Left lung (tissue), 10 donors: ENCODE data around the gene UQCRQ. TPM values are rescaled to one million over a fixed set of nuclear protein-coding genes. Genes with fewer than 3 reads are reported as not detected.

Source experiments
- ATAC-seq: fragments of 200-7000 bp; cut with Tn5 transposase; one replicate; pipeline ENCODE4 v1.9.1; 2020; ENCODE audit warnings: moderate library complexity
- DNase-seq, 4 donors: peaks; one replicate each; pipeline ENCODE4 v3.0.0-alpha.2; 2013 to 2020
- H3K27ac ChIP-seq, 2 donors: fragments of 200-600 bp; sonication (generic) in 1 of 2; one replicate each; pipeline versions ENCODE4 v1.5.0 to v1.8.0; 2020 to 2021
- H3K27me3 ChIP-seq, 2 donors: fragments of 200-600 bp; sonication (generic) in 1 of 2; one replicate each; pipeline versions ENCODE4 v1.5.0 to v1.8.0; 2020 to 2021
- H3K36me3 ChIP-seq, 2 donors: fragments of 200-600 bp; sonication (generic) in 1 of 2; one replicate each; pipeline versions ENCODE4 v1.5.0 to v1.8.0; 2020 to 2021
- H3K4me1 ChIP-seq, 2 donors: fragments of 200-600 bp; one replicate each; pipeline ENCODE4 v1.8.0; 2021
- H3K4me3 ChIP-seq, 2 donors: fragments of 200-600 bp; sonication (generic) in 1 of 2; one replicate each; pipeline versions ENCODE4 v1.5.0 to v1.8.0; 2020 to 2021; ENCODE audit warnings: mild to moderate bottlenecking in 1 of 2
- H3K9me3 ChIP-seq, 2 donors: fragments of 200-600 bp; sonication (generic) in 1 of 2; one replicate each; pipeline versions ENCODE4 v1.5.0 to v1.8.0; 2020 to 2021
- intact Hi-C, 2 donors: fragments of 100-400 bp; cut with DNase I; formaldehyde crosslinking; loops; one replicate each; pipeline versions ENCODE4 v1.11.2 to v1.14.2; 2022
- polyA plus RNA-seq, 6 donors: library from polyadenylated mRNA; unstranded; fragments of 120-200 nt; gene quantifications; one replicate each; pipeline ENCODE4 v1.2.1, GENCODE V29; 2013; ENCODE audit not compliant: insufficient read length in 6 of 6
- total RNA-seq, 2 donors: library from RNA; stranded (reverse); fragmentation: NEBNext Ultra II Directional; extraction: Animal tissue kit (Norgen Biotek cat#: 25700); gene quantifications; one replicate each; pipeline ENCODE4 v1.2.1, GENCODE V29; 2021
- TF ChIP-seq, protein P1 (sequence below), 2 donors: fragments of 200-600 bp; sonication (generic) in 1 of 2; IDR thresholded peaks; one replicate each; pipeline versions ENCODE4 v1.5.0 to v1.8.0; 2021; ENCODE audit warnings: antibody characterized with exemption in 2 of 2
- donor health status: DM: no; HTN: yes; CAD: no.
- donor health status: DM: no; HTN: no; CAD: no.

UQCRQ gene
- total and polyA plus RNA-seq, 8 donors: 130 to 507 (median 168) TPM

DNA sequence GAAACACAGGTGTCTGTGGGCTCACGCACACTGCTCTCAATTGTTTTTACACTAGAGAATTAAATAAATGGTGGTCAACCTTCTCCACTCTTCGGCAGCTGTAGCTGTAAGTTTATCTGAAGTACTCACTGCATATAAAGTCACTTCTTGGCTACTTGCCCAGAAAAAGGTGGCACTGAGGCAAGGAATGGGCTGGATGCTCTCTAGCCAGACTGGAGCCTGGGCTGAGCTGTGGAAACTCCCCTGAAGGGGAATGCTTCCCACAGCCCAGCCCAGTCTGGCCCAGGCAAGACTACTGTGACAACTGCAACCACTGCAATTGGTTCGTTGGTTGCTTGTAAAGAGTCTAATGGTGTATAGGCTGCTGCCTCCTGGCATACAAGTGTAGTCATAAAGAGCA lies 11.5 kb downstream of the UQCRQ start:
- Histone ChIP-seq H3K4me3 (no peak overlapping the region), H3K4me1 (no peaks in the 10 kb centered on the region), H3K27me3 (no peaks in the 10 kb centered on the region), H3K27ac (no peak overlapping the region), H3K36me3 (peaks cover 0 to 73% of the 10 kb centered on the region in 2 donors), H3K9me3 (no peaks in the 10 kb centered on the region)
- intact Hi-C loops: no loop called here
- DNase-seq: peak in 2 of 4 donors; percentile 23 to 51
- peak; percentile 81 for ATAC-seq
- TF ChIP-seq, protein P1, sequence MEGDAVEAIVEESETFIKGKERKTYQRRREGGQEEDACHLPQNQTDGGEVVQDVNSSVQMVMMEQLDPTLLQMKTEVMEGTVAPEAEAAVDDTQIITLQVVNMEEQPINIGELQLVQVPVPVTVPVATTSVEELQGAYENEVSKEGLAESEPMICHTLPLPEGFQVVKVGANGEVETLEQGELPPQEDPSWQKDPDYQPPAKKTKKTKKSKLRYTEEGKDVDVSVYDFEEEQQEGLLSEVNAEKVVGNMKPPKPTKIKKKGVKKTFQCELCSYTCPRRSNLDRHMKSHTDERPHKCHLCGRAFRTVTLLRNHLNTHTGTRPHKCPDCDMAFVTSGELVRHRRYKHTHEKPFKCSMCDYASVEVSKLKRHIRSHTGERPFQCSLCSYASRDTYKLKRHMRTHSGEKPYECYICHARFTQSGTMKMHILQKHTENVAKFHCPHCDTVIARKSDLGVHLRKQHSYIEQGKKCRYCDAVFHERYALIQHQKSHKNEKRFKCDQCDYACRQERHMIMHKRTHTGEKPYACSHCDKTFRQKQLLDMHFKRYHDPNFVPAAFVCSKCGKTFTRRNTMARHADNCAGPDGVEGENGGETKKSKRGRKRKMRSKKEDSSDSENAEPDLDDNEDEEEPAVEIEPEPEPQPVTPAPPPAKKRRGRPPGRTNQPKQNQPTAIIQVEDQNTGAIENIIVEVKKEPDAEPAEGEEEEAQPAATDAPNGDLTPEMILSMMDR (IDR thresholded peaks at IDR 0.05): no peak

DNA sequence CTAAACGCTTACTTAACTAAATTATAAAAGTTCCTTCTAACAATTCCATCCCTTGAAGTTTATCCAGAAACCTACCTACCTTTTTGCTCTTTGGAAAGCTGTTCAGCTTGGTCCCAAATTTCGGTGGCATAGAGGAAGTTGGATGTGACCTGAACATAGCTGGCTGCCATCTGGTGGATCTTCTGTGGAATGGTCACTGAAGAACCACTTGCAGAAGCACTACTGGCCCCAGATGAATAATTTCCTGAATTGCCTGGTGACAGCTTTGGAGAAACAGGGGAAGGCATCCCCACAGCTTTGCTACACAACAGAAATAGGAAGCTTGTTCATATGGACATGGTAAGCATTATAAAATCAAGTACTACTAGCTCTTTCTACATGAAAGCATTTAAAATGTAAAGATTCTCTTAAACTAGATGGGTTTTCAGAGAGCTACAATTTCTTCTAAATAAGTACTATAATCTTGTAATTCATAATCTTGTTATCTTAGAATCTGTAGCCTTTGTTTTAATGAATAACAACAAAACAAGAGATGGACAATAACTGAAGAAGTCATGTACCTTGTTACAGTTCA lies 16.9 kb downstream of the UQCRQ start:
- peak; percentile 95 for ATAC-seq
- H3K9me3 ChIP-seq: no peaks in the 10 kb centered on the region
- H3K4me3 ChIP-seq: no peak overlapping the region
- peak in 3 of 4 donors; percentile 30 to 67 (median 43) for DNase-seq
- TF ChIP-seq, protein P1 (IDR thresholded peaks at IDR 0.05): peak; percentile 39 to 72
- no peaks in the 10 kb centered on the region for H3K4me1 ChIP-seq
- H3K27me3 ChIP-seq: no peaks in the 10 kb centered on the region
- no peak overlapping the region for H3K27ac ChIP-seq
- intact Hi-C loops: no loop called here
- H3K36me3 ChIP-seq: peaks cover 0 to 95% of the 10 kb centered on the region in 2 donors

DNA sequence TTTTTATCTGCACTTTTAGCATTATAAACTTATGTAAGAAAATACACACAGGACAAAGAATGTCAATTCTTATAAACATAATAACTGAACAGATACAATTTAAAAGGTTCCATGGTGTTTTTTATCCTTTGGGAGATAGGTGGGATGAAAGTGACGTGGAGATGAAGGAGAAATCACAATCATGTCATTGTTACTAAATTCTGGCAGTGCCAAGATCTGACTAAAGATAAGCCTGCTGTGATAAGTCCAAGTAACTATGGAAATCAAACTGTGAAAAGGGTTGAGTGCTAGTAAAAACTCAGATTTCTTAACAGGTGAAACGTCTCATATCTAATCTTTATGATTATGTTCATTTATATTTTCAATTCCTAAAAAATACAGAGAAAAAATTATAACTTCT lies 18.1 kb downstream of the UQCRQ start:
- Histone ChIP-seq H3K27me3 (no peaks in the 10 kb centered on the region), H3K9me3 (no peaks in the 10 kb centered on the region), H3K27ac (no peak overlapping the region), H3K36me3 (peaks cover 0 to 95% of the 10 kb centered on the region in 2 donors), H3K4me3 (no peak overlapping the region), H3K4me1 (peaks cover 0 to 6% of the 10 kb centered on the region in 2 donors)
- ATAC-seq (no peak), DNase-seq (no peak)
- intact Hi-C loops: no loop called here
- TF ChIP-seq, protein P1 (IDR thresholded peaks at IDR 0.05): no peak

DNA sequence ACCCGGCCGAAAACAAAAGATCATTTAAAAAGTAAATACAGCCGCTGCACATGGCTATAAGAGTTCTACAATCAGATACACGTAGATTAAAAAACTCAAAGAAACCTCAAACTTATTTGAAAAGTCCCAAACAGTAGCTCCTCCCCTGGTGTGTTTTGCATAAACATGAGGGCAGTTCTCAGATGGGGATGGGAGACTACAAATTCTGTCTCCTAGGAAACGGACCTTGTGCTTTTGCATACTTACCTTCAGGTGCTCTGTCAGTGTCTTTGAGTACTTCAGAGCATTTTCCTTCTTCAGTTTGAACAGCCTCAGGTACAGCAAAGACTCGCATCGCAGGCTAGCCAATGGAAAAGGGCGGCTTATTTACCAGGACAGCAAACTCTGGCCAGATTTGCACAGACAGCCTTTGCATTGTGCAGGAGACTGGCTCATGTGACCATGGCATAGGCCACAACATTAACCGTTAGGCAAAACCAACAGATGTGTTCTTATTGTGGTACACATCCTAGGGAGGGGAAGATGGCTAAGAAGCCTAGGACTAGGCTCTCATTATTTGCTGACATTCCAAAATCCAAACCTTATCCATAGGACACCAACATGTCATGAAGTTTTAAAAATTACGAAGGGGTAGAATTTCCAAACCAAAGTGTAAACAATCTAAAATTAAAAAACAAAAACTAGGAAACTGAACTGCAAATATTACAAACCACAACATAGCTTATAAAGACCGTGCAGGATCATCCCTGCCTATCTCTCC lies 19.8 kb downstream of the UQCRQ start:
- ATAC-seq: no peak
- no peaks in the 10 kb centered on the region for H3K27me3 ChIP-seq
- H3K9me3 ChIP-seq: no peaks in the 10 kb centered on the region
- TF ChIP-seq, protein P1 (IDR thresholded peaks at IDR 0.05): no peak
- H3K4me1 ChIP-seq: peaks cover 0 to 7% of the 10 kb centered on the region in 2 donors
- no peak for DNase-seq
- H3K4me3 ChIP-seq: no peak overlapping the region
- intact Hi-C loops: no loop called here
- H3K36me3 ChIP-seq: peaks cover 0 to 95% of the 10 kb centered on the region in 2 donors
- H3K27ac ChIP-seq: no peak overlapping the region

- Histone ChIP-seq H3K36me3 (peaks cover 0 to 95% of the 10 kb centered on the region in 2 donors), H3K27ac (no peak overlapping the region)
Observed at GRCh38 chr5:132887283-132887682, 20.8 kb downstream of the UQCRQ start.

More at GRCh38 chr5:132887283-132887682, 20.8 kb downstream of the UQCRQ start:
- ATAC-seq (no peak), DNase-seq (no peak)
- intact Hi-C loops: no loop called here
- H3K4me1 ChIP-seq: peaks cover 0 to 7% of the 10 kb centered on the region in 2 donors
- TF ChIP-seq, protein P1 (IDR thresholded peaks at IDR 0.05): no peak
- no peaks in the 10 kb centered on the region for H3K27me3 ChIP-seq
- no peaks in the 10 kb centered on the region for H3K9me3 ChIP-seq
- no peak overlapping the region for H3K4me3 ChIP-seq
